Activated T-cell treated with anti-CD3 and anti-CD28 coated beads, Interleukin-2, amount 50 U/mL, for 4 hours (primary cell): ENCODE data around the gene SCARB1. TPM values are rescaled to one million over a fixed set of nuclear protein-coding genes. Genes with fewer than 3 reads are reported as not detected.

Source experiments
- ATAC-seq, 2 donors: fragments of 200-7000 bp; cut with Tn5 transposase; one replicate each; pipeline ENCODE4 v1.10.0; 2021
- DNase-seq: peaks from one replicate; pipeline ENCODE4 v3.0.0-alpha.2; 2020
- H3K27me3 Mint-ChIP-seq: one replicate; pipeline ENCODE4 v1.8.0; 2021; ENCODE audit warnings: low read depth, mixed read lengths
- H3K36me3 Mint-ChIP-seq: one replicate; pipeline ENCODE4 v1.8.0; 2022; ENCODE audit warnings: mixed read lengths; ENCODE audit not compliant: insufficient read depth
- H3K4me1 Mint-ChIP-seq: one replicate; pipeline ENCODE4 v1.8.0; 2021; ENCODE audit warnings: low read depth, mixed read lengths
- H3K4me3 Mint-ChIP-seq: one replicate; pipeline ENCODE4 v1.8.0; 2021; ENCODE audit warnings: mild to moderate bottlenecking, moderate library complexity, mixed read lengths
- H3K9me3 Mint-ChIP-seq: one replicate; pipeline ENCODE4 v1.8.0; 2021; ENCODE audit warnings: mixed read lengths
- total RNA-seq, 3 donors: library from RNA; stranded (reverse); gene quantifications; one replicate each; pipeline ENCODE4 v1.2.1, GENCODE V29; 2021

Gene SCARB1
- total RNA-seq, 3 donors from 2014 or later: 17.0 to 29.9 (median 23.4) TPM

- H3K4me3 Mint-ChIP-seq: no peak overlapping the region
- peak; percentile 32 to 53 for ATAC-seq
- H3K36me3 Mint-ChIP-seq: no peaks in the 10 kb centered on the region
These were observed 123.0 kb downstream of the SCARB1 start for GRCh38 chr12:124740691-124741137.

GRCh38 chr12:124739953-124740561 is 123.6 kb downstream of the SCARB1 start:
- peaks cover 25% of the 10 kb centered on the region for H3K4me1 Mint-ChIP-seq

More at GRCh38 chr12:124740691-124741137, 123.0 kb downstream of the SCARB1 start:
- DNase-seq: peak; percentile 25
- Mint-ChIP-seq H3K4me1 (peaks cover 25% of the 10 kb centered on the region), H3K9me3 (no peaks in the 10 kb centered on the region), H3K27me3 (peaks cover 4% of the 10 kb centered on the region)

GRCh38 chr12:124738636-124739467 is 124.8 kb downstream of the SCARB1 start:
- Mint-ChIP-seq H3K36me3 (no peaks in the 10 kb centered on the region), H3K27me3 (peaks cover 4% of the 10 kb centered on the region), H3K4me1 (peaks cover 26% of the 10 kb centered on the region), H3K4me3 (no peak overlapping the region), H3K9me3 (no peaks in the 10 kb centered on the region)
- no peak for ATAC-seq
- no peak for DNase-seq

More at GRCh38 chr12:124739953-124740561, 123.6 kb downstream of the SCARB1 start:
- no peak for DNase-seq
- Mint-ChIP-seq H3K9me3 (no peaks in the 10 kb centered on the region), H3K36me3 (no peaks in the 10 kb centered on the region), H3K27me3 (peaks cover 4% of the 10 kb centered on the region), H3K4me3 (no peak overlapping the region)
- no peak for ATAC-seq

DNA sequence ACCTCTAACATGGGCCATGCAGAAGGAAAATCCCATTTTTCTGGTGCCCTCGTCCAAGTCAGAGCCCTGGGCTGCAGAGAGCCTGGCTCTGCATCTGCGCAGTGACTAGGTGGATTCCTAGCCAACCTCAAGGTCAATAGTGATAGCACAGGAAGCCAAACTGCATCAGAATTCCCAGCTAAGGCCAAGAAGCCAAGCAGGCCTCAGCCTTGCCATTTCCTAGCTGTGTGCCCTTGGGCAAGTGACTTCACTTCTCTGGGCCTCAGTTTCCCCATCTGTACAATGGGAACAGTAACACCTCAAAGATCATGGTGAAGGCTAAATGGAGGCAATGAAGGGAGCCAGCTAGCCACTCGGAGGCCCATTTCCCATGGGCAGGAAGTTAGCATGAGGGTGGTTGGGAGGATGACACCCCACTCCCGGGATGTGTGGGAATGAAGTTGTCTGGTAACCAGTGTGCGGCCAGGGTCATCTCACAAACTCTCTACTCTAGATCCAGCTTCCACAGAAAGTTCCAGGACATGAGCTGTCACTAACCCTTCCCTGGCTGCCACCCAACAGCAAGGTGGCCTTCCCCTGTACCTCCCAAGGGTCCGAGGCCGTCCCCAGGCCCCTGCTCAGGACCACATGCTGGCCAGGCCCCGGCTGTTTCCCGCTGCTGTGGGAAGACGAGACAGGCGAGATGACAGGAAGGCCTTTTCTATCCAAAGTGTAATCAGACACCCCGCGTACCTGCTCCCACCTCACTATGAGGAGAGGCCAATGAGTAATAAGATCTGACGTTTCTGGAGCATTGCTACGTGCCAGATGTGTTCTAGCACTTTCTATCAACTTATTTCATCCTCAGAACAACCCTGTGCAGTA is 125.7 kb downstream of the SCARB1 start:
- Mint-ChIP-seq H3K4me1 (peaks cover 26% of the 10 kb centered on the region), H3K27me3 (peaks cover 4% of the 10 kb centered on the region), H3K9me3 (no peaks in the 10 kb centered on the region), H3K36me3 (no peaks in the 10 kb centered on the region), H3K4me3 (no peak overlapping the region)
- DNase-seq (no peak), ATAC-seq (no peak)

GRCh38 chr12:124737040-124737419 is 126.6 kb downstream of the SCARB1 start:
- H3K4me3 Mint-ChIP-seq: no peak overlapping the region
- no peaks in the 10 kb centered on the region for H3K9me3 Mint-ChIP-seq
- H3K27me3 Mint-ChIP-seq: peaks cover 4% of the 10 kb centered on the region
- no peaks in the 10 kb centered on the region for H3K36me3 Mint-ChIP-seq
- peaks cover 26% of the 10 kb centered on the region for H3K4me1 Mint-ChIP-seq
- DNase-seq (no peak), ATAC-seq (no peak)

DNA sequence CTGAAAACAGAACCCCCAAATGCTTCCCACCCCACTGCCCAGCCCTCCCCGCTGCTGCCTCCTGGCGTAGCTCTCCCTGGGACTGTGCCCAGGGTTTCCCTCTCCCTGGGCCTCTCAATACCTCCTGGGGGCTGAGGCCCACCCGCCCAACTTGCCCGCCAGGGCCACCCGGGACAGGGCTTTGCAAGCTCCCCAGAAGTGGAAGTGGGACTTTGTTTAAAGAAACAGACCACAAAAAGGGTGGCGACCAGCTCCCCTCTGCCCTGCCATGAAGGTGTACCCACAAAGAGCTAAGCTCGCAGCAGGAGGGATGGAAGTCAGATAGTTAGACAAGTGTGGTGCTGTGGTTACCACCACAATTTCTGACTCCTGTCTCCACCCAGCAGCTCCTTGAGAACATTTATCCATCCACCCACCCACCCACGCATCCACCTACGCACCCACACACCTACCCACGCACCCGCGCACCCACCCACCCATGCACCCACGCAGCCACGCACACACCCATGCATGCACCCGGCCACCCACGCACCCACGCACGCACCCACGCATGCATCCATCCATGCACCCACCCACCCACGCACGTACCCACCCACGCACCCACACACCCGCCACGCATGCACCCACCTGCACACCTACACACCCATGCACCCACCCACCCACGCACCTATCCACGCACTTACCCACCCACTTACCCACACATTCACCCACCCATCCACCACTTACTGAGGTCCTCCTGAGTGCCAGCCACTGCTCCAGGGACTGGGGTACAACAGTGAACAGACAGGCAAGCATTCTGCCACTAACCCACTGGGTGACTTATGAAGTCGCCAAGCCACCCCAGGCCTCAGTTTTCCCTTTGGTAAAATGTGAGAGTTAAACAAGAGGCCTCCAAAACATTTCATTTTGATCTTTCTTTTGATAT is 127.3 kb downstream of the SCARB1 start:
- Mint-ChIP-seq H3K9me3 (no peaks in the 10 kb centered on the region), H3K36me3 (no peaks in the 10 kb centered on the region), H3K4me3 (no peak overlapping the region), H3K27me3 (peaks cover 4% of the 10 kb centered on the region), H3K4me1 (peaks cover 26% of the 10 kb centered on the region)
- DNase-seq: peak; percentile 39
- ATAC-seq: peak in 1 of 2 donors; percentile 46

- no peak overlapping the region for H3K4me3 Mint-ChIP-seq
- no peaks in the 10 kb centered on the region for H3K36me3 Mint-ChIP-seq
- no peak for ATAC-seq
- no peaks in the 10 kb centered on the region for H3K27me3 Mint-ChIP-seq
- DNase-seq: no peak
- H3K4me1 Mint-ChIP-seq: peaks cover 16% of the 10 kb centered on the region
- no peaks in the 10 kb centered on the region for H3K9me3 Mint-ChIP-seq
These were observed 129.4 kb downstream of the SCARB1 start for GRCh38 chr12:124734224-124734788.

- Mint-ChIP-seq H3K27me3 (no peaks in the 10 kb centered on the region), H3K4me1 (peaks cover 11% of the 10 kb centered on the region), H3K9me3 (no peaks in the 10 kb centered on the region), H3K4me3 (no peak overlapping the region), H3K36me3 (no peaks in the 10 kb centered on the region)
- no peak for DNase-seq
- ATAC-seq: no peak
These were observed 130.6 kb downstream of the SCARB1 start for GRCh38 chr12:124733086-124733485.

GRCh38 chr12:124732275-124733075 is 131.2 kb downstream of the SCARB1 start:
- H3K36me3 Mint-ChIP-seq: no peaks in the 10 kb centered on the region
- DNase-seq (no peak), ATAC-seq (no peak)
- peaks cover 11% of the 10 kb centered on the region for H3K4me1 Mint-ChIP-seq
- no peak overlapping the region for H3K4me3 Mint-ChIP-seq
- H3K9me3 Mint-ChIP-seq: no peaks in the 10 kb centered on the region
- H3K27me3 Mint-ChIP-seq: no peaks in the 10 kb centered on the region

- ATAC-seq: no peak
- H3K9me3 Mint-ChIP-seq: no peaks in the 10 kb centered on the region
These were observed 131.8 kb downstream of the SCARB1 start for GRCh38 chr12:124731869-124732268.

DNA sequence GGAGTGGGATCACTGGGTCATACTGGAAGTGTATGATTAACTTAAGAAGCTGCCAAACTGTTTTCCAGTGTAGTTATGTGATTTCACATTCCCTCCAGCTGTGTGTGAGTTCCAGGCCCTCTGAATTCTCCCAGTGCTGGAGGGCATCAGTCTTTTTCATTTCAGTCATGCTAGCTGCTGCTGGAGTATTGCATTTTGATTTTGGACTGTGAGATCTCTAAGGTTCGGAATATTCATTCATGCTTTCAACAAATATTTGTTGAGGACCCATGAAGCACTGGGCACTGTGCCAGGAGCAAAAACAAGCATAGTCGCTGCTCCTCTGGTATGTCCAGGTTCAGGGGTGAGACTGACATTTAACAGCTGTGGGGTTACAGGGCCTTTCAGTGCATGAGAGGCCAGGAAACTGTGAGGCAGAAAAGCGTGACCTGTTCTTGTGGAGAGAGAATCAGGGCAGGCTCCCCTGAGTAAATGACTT is 133.2 kb downstream of the SCARB1 start:
- DNase-seq: no peak
- H3K4me1 Mint-ChIP-seq: peaks cover 4% of the 10 kb centered on the region
- H3K27me3 Mint-ChIP-seq: peaks cover 3% of the 10 kb centered on the region
- no peaks in the 10 kb centered on the region for H3K9me3 Mint-ChIP-seq
- ATAC-seq: no peak
- no peak overlapping the region for H3K4me3 Mint-ChIP-seq
- no peaks in the 10 kb centered on the region for H3K36me3 Mint-ChIP-seq

More at GRCh38 chr12:124731869-124732268, 131.8 kb downstream of the SCARB1 start:
- no peaks in the 10 kb centered on the region for H3K36me3 Mint-ChIP-seq
- H3K4me3 Mint-ChIP-seq: no peak overlapping the region
- peaks cover 9% of the 10 kb centered on the region for H3K4me1 Mint-ChIP-seq
- no peak for DNase-seq
- H3K27me3 Mint-ChIP-seq: no peaks in the 10 kb centered on the region

- Mint-ChIP-seq H3K36me3 (no peaks in the 10 kb centered on the region), H3K4me3 (no peak overlapping the region), H3K27me3 (peaks cover 3% of the 10 kb centered on the region), H3K9me3 (no peaks in the 10 kb centered on the region), H3K4me1 (no peaks in the 10 kb centered on the region)
- ATAC-seq (no peak), DNase-seq (no peak)
These were observed 135.7 kb downstream of the SCARB1 start for GRCh38 chr12:124727922-124728321.
